ENCODE data around the gene GDPD4. TPM values are rescaled to one million over a fixed set of nuclear protein-coding genes. Genes with fewer than 3 reads are reported as not detected.

The GDPD4 gene
- total RNA-seq, 1 donor from 2014 or later = not detected

GRCh38 chr11:77213589-77214428 is 87.7 kb downstream of the GDPD4 start:
- DNase-seq (no peak), ATAC-seq (no peak)
- Histone ChIP-seq H3K4me3 (no peak overlapping the region), H3K4me1 (no peaks in the 10 kb centered on the region), H3K27me3 (ENCODE audit: low read depth) (no peaks in the 10 kb centered on the region), H3K9me3 (no peaks in the 10 kb centered on the region), H3K27ac (no peak overlapping the region), H3K36me3 (no peaks in the 10 kb centered on the region)
- TF ChIP-seq, protein P1, sequence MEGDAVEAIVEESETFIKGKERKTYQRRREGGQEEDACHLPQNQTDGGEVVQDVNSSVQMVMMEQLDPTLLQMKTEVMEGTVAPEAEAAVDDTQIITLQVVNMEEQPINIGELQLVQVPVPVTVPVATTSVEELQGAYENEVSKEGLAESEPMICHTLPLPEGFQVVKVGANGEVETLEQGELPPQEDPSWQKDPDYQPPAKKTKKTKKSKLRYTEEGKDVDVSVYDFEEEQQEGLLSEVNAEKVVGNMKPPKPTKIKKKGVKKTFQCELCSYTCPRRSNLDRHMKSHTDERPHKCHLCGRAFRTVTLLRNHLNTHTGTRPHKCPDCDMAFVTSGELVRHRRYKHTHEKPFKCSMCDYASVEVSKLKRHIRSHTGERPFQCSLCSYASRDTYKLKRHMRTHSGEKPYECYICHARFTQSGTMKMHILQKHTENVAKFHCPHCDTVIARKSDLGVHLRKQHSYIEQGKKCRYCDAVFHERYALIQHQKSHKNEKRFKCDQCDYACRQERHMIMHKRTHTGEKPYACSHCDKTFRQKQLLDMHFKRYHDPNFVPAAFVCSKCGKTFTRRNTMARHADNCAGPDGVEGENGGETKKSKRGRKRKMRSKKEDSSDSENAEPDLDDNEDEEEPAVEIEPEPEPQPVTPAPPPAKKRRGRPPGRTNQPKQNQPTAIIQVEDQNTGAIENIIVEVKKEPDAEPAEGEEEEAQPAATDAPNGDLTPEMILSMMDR (IDR thresholded peaks at IDR 0.05) = no peak
- intact Hi-C loops (cut with DNase I) = no loop called here

- ATAC-seq (no peak), DNase-seq (no peak)
- TF ChIP-seq, protein P1 (IDR thresholded peaks at IDR 0.05) = no peak
- Histone ChIP-seq H3K4me1 (no peaks in the 10 kb centered on the region), H3K27me3 (ENCODE audit: low read depth) (no peaks in the 10 kb centered on the region), H3K4me3 (no peak overlapping the region), H3K36me3 (no peaks in the 10 kb centered on the region), H3K9me3 (no peaks in the 10 kb centered on the region), H3K27ac (no peak overlapping the region)
- intact Hi-C loops (cut with DNase I) = no loop called here
Measured at GRCh38 chr11:77213029-77213579, 88.4 kb downstream of the GDPD4 start.

GRCh38 chr11:77212314-77213007 is 89.0 kb downstream of the GDPD4 start:
- intact Hi-C loops (cut with DNase I) = no loop called here
- no peaks in the 10 kb centered on the region for H3K4me1 ChIP-seq
- DNase-seq = no peak
- no peak for ATAC-seq
- no peaks in the 10 kb centered on the region for H3K27me3 ChIP-seq (ENCODE audit: low read depth)
- H3K27ac ChIP-seq = no peak overlapping the region
- TF ChIP-seq, protein P1 (IDR thresholded peaks at IDR 0.05) = no peak
- H3K4me3 ChIP-seq = no peak overlapping the region
- no peaks in the 10 kb centered on the region for H3K36me3 ChIP-seq
- no peaks in the 10 kb centered on the region for H3K9me3 ChIP-seq

- ATAC-seq (no peak), DNase-seq (no peak)
- intact Hi-C loops (cut with DNase I) = no loop called here
Measured at GRCh38 chr11:77211594-77212251, 89.8 kb downstream of the GDPD4 start.

GRCh38 chr11:77211040-77211451 is 90.4 kb downstream of the GDPD4 start:
- Histone ChIP-seq H3K4me1 (no peaks in the 10 kb centered on the region), H3K36me3 (no peaks in the 10 kb centered on the region), H3K27me3 (ENCODE audit: low read depth) (no peaks in the 10 kb centered on the region), H3K4me3 (no peak overlapping the region), H3K9me3 (no peaks in the 10 kb centered on the region), H3K27ac (no peak overlapping the region)
- ATAC-seq (no peak), DNase-seq (no peak)
- TF ChIP-seq, protein P1 (IDR thresholded peaks at IDR 0.05) = no peak
- intact Hi-C loops (cut with DNase I) = no loop called here

More at GRCh38 chr11:77211594-77212251, 89.8 kb downstream of the GDPD4 start:
- no peak overlapping the region for H3K4me3 ChIP-seq
- no peaks in the 10 kb centered on the region for H3K9me3 ChIP-seq
- TF ChIP-seq, protein P1 (IDR thresholded peaks at IDR 0.05) = no peak
- H3K36me3 ChIP-seq = no peaks in the 10 kb centered on the region
- no peaks in the 10 kb centered on the region for H3K27me3 ChIP-seq (ENCODE audit: low read depth)
- H3K4me1 ChIP-seq = no peaks in the 10 kb centered on the region
- H3K27ac ChIP-seq = no peak overlapping the region
